ENCODE data around the gene FSD1L.
"Not testable (repeated sequence)": the region's sequence is repeated elsewhere in the genome, so short reads cannot be mapped to it uniquely, and the experiment has no call there.

FSD1L gene

GRCh38 chr9:105507096-105507790, 59.4 kb downstream of the FSD1L start:
- Histone ChIP-seq H3K9me3 (ENCODE audit: control insufficient read depth in 1 of 2, low read length in 2 of 2) (no peaks in the 10 kb centered on the region), H3K27me3 (ENCODE audit: control insufficient read depth in 1 of 2, insufficient read depth in 2 of 2, low read length in 2 of 2) (no peaks in the 10 kb centered on the region), H3K36me3 (ENCODE audit: control insufficient read depth in 1 of 2, insufficient read depth in 2 of 2, low read length in 2 of 2) (no peaks in the 10 kb centered on the region), H3K27ac (ENCODE audit: low read depth, low read length) (no peak overlapping the region), H3K4me1 (ENCODE audit: control insufficient read depth in 1 of 2, insufficient read depth in 2 of 2, low read length in 2 of 2) (peaks cover 0 to 16% of the 10 kb centered on the region in 2 donors), H3K4me3 (ENCODE audit: low read depth in 1 of 2, low read length in 2 of 2) (no peak overlapping the region), H3K9ac (ENCODE audit: low read depth in 1 of 2, low read length in 2 of 2) (no peak overlapping the region)

- H3K27me3 ChIP-seq (ENCODE audit: control insufficient read depth in 1 of 2, insufficient read depth in 2 of 2, low read length in 2 of 2) = no peaks in the 10 kb centered on the region
- no peak overlapping the region for H3K27ac ChIP-seq (ENCODE audit: low read depth, low read length)
- no peaks in the 10 kb centered on the region for H3K36me3 ChIP-seq (ENCODE audit: control insufficient read depth in 1 of 2, insufficient read depth in 2 of 2, low read length in 2 of 2)
- H3K9ac ChIP-seq (ENCODE audit: low read depth in 1 of 2, low read length in 2 of 2) = no peak overlapping the region
- peaks cover 0 to 16% of the 10 kb centered on the region in 2 donors for H3K4me1 ChIP-seq (ENCODE audit: control insufficient read depth in 1 of 2, insufficient read depth in 2 of 2, low read length in 2 of 2)
- H3K9me3 ChIP-seq (ENCODE audit: control insufficient read depth in 1 of 2, low read length in 2 of 2) = no peaks in the 10 kb centered on the region
- no peak overlapping the region for H3K4me3 ChIP-seq (ENCODE audit: low read depth in 1 of 2, low read length in 2 of 2)
These were observed 60.7 kb downstream of the FSD1L start for GRCh38 chr9:105508530-105508929.

GRCh38 chr9:105510024-105510423, 62.2 kb downstream of the FSD1L start:
- Histone ChIP-seq H3K27me3 (ENCODE audit: control insufficient read depth in 1 of 2, insufficient read depth in 2 of 2, low read length in 2 of 2) (no peaks in the 10 kb centered on the region), H3K9me3 (ENCODE audit: control insufficient read depth in 1 of 2, low read length in 2 of 2) (no peaks in the 10 kb centered on the region), H3K36me3 (ENCODE audit: control insufficient read depth in 1 of 2, insufficient read depth in 2 of 2, low read length in 2 of 2) (peaks cover 4% of the 10 kb centered on the region in 2 donors), H3K9ac (ENCODE audit: low read depth in 1 of 2, low read length in 2 of 2) (no peak overlapping the region), H3K27ac (ENCODE audit: low read depth, low read length) (no peak overlapping the region), H3K4me1 (ENCODE audit: control insufficient read depth in 1 of 2, insufficient read depth in 2 of 2, low read length in 2 of 2) (peaks cover 0 to 16% of the 10 kb centered on the region in 2 donors), H3K4me3 (ENCODE audit: low read depth in 1 of 2, low read length in 2 of 2) (no peak overlapping the region)

- Histone ChIP-seq H3K4me3 (ENCODE audit: low read depth in 1 of 2, low read length in 2 of 2) (no peak overlapping the region), H3K27ac (ENCODE audit: low read depth, low read length) (no peak overlapping the region), H3K27me3 (ENCODE audit: control insufficient read depth in 1 of 2, insufficient read depth in 2 of 2, low read length in 2 of 2) (no peaks in the 10 kb centered on the region), H3K4me1 (ENCODE audit: control insufficient read depth in 1 of 2, insufficient read depth in 2 of 2, low read length in 2 of 2) (peaks cover 0 to 8% of the 10 kb centered on the region in 2 donors), H3K9ac (ENCODE audit: low read depth in 1 of 2, low read length in 2 of 2) (no peak overlapping the region), H3K9me3 (ENCODE audit: control insufficient read depth in 1 of 2, low read length in 2 of 2) (no peaks in the 10 kb centered on the region), H3K36me3 (ENCODE audit: control insufficient read depth in 1 of 2, insufficient read depth in 2 of 2, low read length in 2 of 2) (peaks cover 4 to 14% of the 10 kb centered on the region in 2 donors)
These were observed 63.6 kb downstream of the FSD1L start for GRCh38 chr9:105511446-105511845.

- no peaks in the 10 kb centered on the region for H3K9me3 ChIP-seq (ENCODE audit: control insufficient read depth in 1 of 2, low read length in 2 of 2)
- no peaks in the 10 kb centered on the region for H3K27me3 ChIP-seq (ENCODE audit: control insufficient read depth in 1 of 2, insufficient read depth in 2 of 2, low read length in 2 of 2)
- H3K27ac ChIP-seq (ENCODE audit: low read depth, low read length) = no peak overlapping the region
- H3K4me3 ChIP-seq (ENCODE audit: low read depth in 1 of 2, low read length in 2 of 2) = no peak overlapping the region
- H3K9ac ChIP-seq (ENCODE audit: low read depth in 1 of 2, low read length in 2 of 2) = no peak overlapping the region
- H3K4me1 ChIP-seq (ENCODE audit: control insufficient read depth in 1 of 2, insufficient read depth in 2 of 2, low read length in 2 of 2) = no peaks in the 10 kb centered on the region
- H3K36me3 ChIP-seq (ENCODE audit: control insufficient read depth in 1 of 2, insufficient read depth in 2 of 2, low read length in 2 of 2) = peaks cover 4 to 14% of the 10 kb centered on the region in 2 donors
These were observed 68.1 kb downstream of the FSD1L start for GRCh38 chr9:105515811-105516413.

- not testable (repeated sequence) for H3K4me1 ChIP-seq (ENCODE audit: control insufficient read depth in 1 of 2, insufficient read depth in 2 of 2, low read length in 2 of 2); H3K27me3 ChIP-seq (ENCODE audit: control insufficient read depth in 1 of 2, insufficient read depth in 2 of 2, low read length in 2 of 2); H3K9me3 ChIP-seq (ENCODE audit: control insufficient read depth in 1 of 2, low read length in 2 of 2); H3K4me3 ChIP-seq (ENCODE audit: low read depth in 1 of 2, low read length in 2 of 2); H3K27ac ChIP-seq (ENCODE audit: low read depth, low read length); H3K9ac ChIP-seq (ENCODE audit: low read depth in 1 of 2, low read length in 2 of 2)
- H3K36me3 ChIP-seq (ENCODE audit: control insufficient read depth in 1 of 2, insufficient read depth in 2 of 2, low read length in 2 of 2) = peaks cover 2 to 12% of the 10 kb centered on the region in 2 donors
These were observed 72.0 kb downstream of the FSD1L start for GRCh38 chr9:105519710-105520369.

GRCh38 chr9:105520992-105521391, 73.2 kb downstream of the FSD1L start:
- not testable (repeated sequence) for H3K4me1 ChIP-seq (ENCODE audit: control insufficient read depth in 1 of 2, insufficient read depth in 2 of 2, low read length in 2 of 2)

GRCh38 chr9:105522618-105523385, 75.0 kb downstream of the FSD1L start:
- not testable (repeated sequence) for H3K36me3 ChIP-seq (ENCODE audit: control insufficient read depth in 1 of 2, insufficient read depth in 2 of 2, low read length in 2 of 2); H3K4me3 ChIP-seq (ENCODE audit: low read depth in 1 of 2, low read length in 2 of 2); H3K4me1 ChIP-seq (ENCODE audit: control insufficient read depth in 1 of 2, insufficient read depth in 2 of 2, low read length in 2 of 2); H3K27me3 ChIP-seq (ENCODE audit: control insufficient read depth in 1 of 2, insufficient read depth in 2 of 2, low read length in 2 of 2); H3K9me3 ChIP-seq (ENCODE audit: control insufficient read depth in 1 of 2, low read length in 2 of 2); H3K27ac ChIP-seq (ENCODE audit: low read depth, low read length); H3K9ac ChIP-seq (ENCODE audit: low read depth in 1 of 2, low read length in 2 of 2)

More at GRCh38 chr9:105520992-105521391, 73.2 kb downstream of the FSD1L start:
- H3K9ac ChIP-seq (ENCODE audit: low read depth in 1 of 2, low read length in 2 of 2); H3K27ac ChIP-seq (ENCODE audit: low read depth, low read length); H3K9me3 ChIP-seq (ENCODE audit: control insufficient read depth in 1 of 2, low read length in 2 of 2); H3K4me3 ChIP-seq (ENCODE audit: low read depth in 1 of 2, low read length in 2 of 2); H3K36me3 ChIP-seq (ENCODE audit: control insufficient read depth in 1 of 2, insufficient read depth in 2 of 2, low read length in 2 of 2); H3K27me3 ChIP-seq (ENCODE audit: control insufficient read depth in 1 of 2, insufficient read depth in 2 of 2, low read length in 2 of 2): not testable (repeated sequence)

GRCh38 chr9:105531530-105531929, 83.7 kb downstream of the FSD1L start:
- Histone ChIP-seq H3K9me3 (ENCODE audit: control insufficient read depth in 1 of 2, low read length in 2 of 2) (no peaks in the 10 kb centered on the region), H3K27me3 (ENCODE audit: control insufficient read depth in 1 of 2, insufficient read depth in 2 of 2, low read length in 2 of 2) (no peaks in the 10 kb centered on the region), H3K4me3 (ENCODE audit: low read depth in 1 of 2, low read length in 2 of 2) (no peak overlapping the region), H3K27ac (ENCODE audit: low read depth, low read length) (no peak overlapping the region), H3K36me3 (ENCODE audit: control insufficient read depth in 1 of 2, insufficient read depth in 2 of 2, low read length in 2 of 2) (peaks cover 0 to 5% of the 10 kb centered on the region in 2 donors), H3K9ac (ENCODE audit: low read depth in 1 of 2, low read length in 2 of 2) (no peak overlapping the region), H3K4me1 (ENCODE audit: control insufficient read depth in 1 of 2, insufficient read depth in 2 of 2, low read length in 2 of 2) (peaks cover 5 to 18% of the 10 kb centered on the region in 2 donors)

Data from duodenal mucosa (tissue), 2 donors.